H1 (cell line): ENCODE results near the gene GPR176. TPM values are rescaled to one million over a fixed set of nuclear protein-coding genes. Genes with fewer than 3 reads are reported as not detected.

Experiments
- CTCF ChIA-PET: fragments of 300-600 bp; sonication (Branson Sonifier 250); formaldehyde crosslinking; loops from one replicate; lab custom pipeline; 2021; ENCODE audit not compliant: partially characterized antibody; lab: Charles Lee
- POLR2A ChIA-PET: fragments of 300-600 bp; sonication (Branson Sonifier 250); formaldehyde crosslinking; loops from one replicate; lab custom pipeline; 2021; ENCODE audit warnings: inconsistent platforms; ENCODE audit not compliant: partially characterized antibody; lab: Charles Lee
- DNase-seq, 2 experiments: peaks; one replicate each; pipeline versions ENCODE4 v3.0.0 to v3.0.0-alpha.2; 2010 to 2022; ENCODE audit warnings: low spot score in 2 of 2, low read depth in 1 of 2, mixed read lengths in 1 of 2
- FAIRE-seq: peaks from 2 replicates; lab custom pipeline; 2011; peaks lifted over from hg19 to GRCh38; lab: Jason Lieb, UNC
- H2AFZ ChIP-seq: 2 replicates; pipeline ENCODE4 v1.8.1; 2012; ENCODE audit warnings: low read length, inconsistent platforms
- H2AK5ac ChIP-seq: 2 replicates; pipeline ENCODE4 v1.6.1; 2013; ENCODE audit warnings: low read depth, low read length
- H2BK120ac ChIP-seq: replicated peaks from 2 replicates; pipeline ENCODE3; 2013; ENCODE audit warnings: low read depth, low read length, inconsistent platforms
- H2BK12ac ChIP-seq: 2 replicates; pipeline ENCODE4 v1.6.1; 2013; ENCODE audit warnings: low read depth, low read length
- H2BK15ac ChIP-seq: 2 replicates; pipeline ENCODE4 v1.6.1; 2013; ENCODE audit warnings: low read length
- H2BK20ac ChIP-seq: 2 replicates; pipeline ENCODE4 v1.6.1; 2013; ENCODE audit warnings: low read length
- H2BK5ac ChIP-seq: 2 replicates; pipeline ENCODE4 v1.6.1; 2013; ENCODE audit warnings: low read depth, low read length
- H3K14ac ChIP-seq: 2 replicates; pipeline ENCODE4 v1.6.1; 2013; ENCODE audit warnings: inconsistent platforms; ENCODE audit not compliant: insufficient read length
- H3K18ac ChIP-seq: 2 replicates; pipeline ENCODE4 v1.6.1; 2013; ENCODE audit warnings: low read length; ENCODE audit errors: extremely low read depth
- H3K23ac ChIP-seq: 2 replicates; pipeline ENCODE4 v1.6.1; 2013; ENCODE audit warnings: inconsistent platforms; ENCODE audit not compliant: insufficient read length
- H3K23me2 ChIP-seq: 2 replicates; pipeline ENCODE4 v1.6.1; 2013; ENCODE audit warnings: low read depth, low read length
- H3K27ac ChIP-seq: 2 replicates; pipeline ENCODE4 v1.6.1; 2011; ENCODE audit warnings: low read depth, low read length, inconsistent platforms
- H3K27me3 ChIP-seq, 4 experiments: replicated peaks in 1 of 4; 1 replicate in 1 of 4; 2 replicates in 3 of 4; pipeline versions ENCODE4 v1.6.1 to v1.8.1; 2011 to 2013; ENCODE audit warnings: low read length in 3 of 4, mild to moderate bottlenecking in 3 of 4, inconsistent platforms in 2 of 4, mixed read lengths in 2 of 4, moderate library complexity in 1 of 4; ENCODE audit not compliant: control insufficient read depth in 3 of 4, insufficient read depth in 3 of 4; ENCODE audit errors: extremely low read depth in 1 of 4
- H3K36me3 ChIP-seq, 4 experiments: 2 replicates each; pipeline versions ENCODE4 v1.6.1 to v1.8.1; 2011 to 2013; ENCODE audit warnings: mild to moderate bottlenecking in 4 of 4, low read length in 3 of 4, moderate library complexity in 2 of 4, control low read depth in 1 of 4, inconsistent platforms in 1 of 4; ENCODE audit not compliant: insufficient read depth in 4 of 4, control insufficient read depth in 2 of 4
- H3K4ac ChIP-seq: replicated peaks from 2 replicates; pipeline ENCODE3; 2013; ENCODE audit warnings: low read length, low read depth, mixed read lengths, inconsistent platforms; ENCODE audit not compliant: insufficient read length
- H3K4me1 ChIP-seq, 4 experiments: replicated peaks in 1 of 4; 1 replicate in 1 of 4; 2 replicates in 3 of 4; pipeline versions ENCODE4 v1.6.1 to v1.8.1; 2011 to 2013; ENCODE audit warnings: low read length in 3 of 4, inconsistent platforms in 2 of 4, mixed read lengths in 1 of 4; ENCODE audit not compliant: insufficient read depth in 4 of 4, control insufficient read depth in 3 of 4
- H3K4me2 ChIP-seq, 2 experiments: 2 replicates each; pipeline versions ENCODE4 v1.6.1 to v1.8.1; 2011 to 2013; ENCODE audit warnings: low read depth in 2 of 2, low read length in 2 of 2, control low read depth in 1 of 2, inconsistent platforms in 1 of 2, mild to moderate bottlenecking in 1 of 2; ENCODE audit not compliant: insufficient read depth in 1 of 2
- H3K4me3 ChIP-seq, 4 experiments: fragments of 200-600, 300-600 bp in 1 of 4; sonication (generic), shearing (Covaris generic), sonication (Bioruptor Twin) in 1 of 4; 2 replicates each; pipeline versions ENCODE4 v1.5.1 to v1.8.1; 2011 to 2016; ENCODE audit warnings: low read length in 4 of 4, low read depth in 3 of 4, control low read depth in 2 of 4, inconsistent platforms in 2 of 4, mild to moderate bottlenecking in 2 of 4, mixed read lengths in 1 of 4, moderate library complexity in 1 of 4; ENCODE audit not compliant: insufficient read depth in 2 of 4; ENCODE audit errors: extremely low read depth in 1 of 4
- H3K56ac ChIP-seq: replicated peaks from 2 replicates; pipeline ENCODE3; 2013; ENCODE audit warnings: low read depth, mild to moderate bottlenecking, mixed read lengths, low read length, inconsistent platforms; ENCODE audit not compliant: insufficient read length
- H3K79me1 ChIP-seq: 2 replicates; pipeline ENCODE4 v1.6.1; 2013; ENCODE audit warnings: low read depth, low read length, control low read depth
- H3K79me2 ChIP-seq, 2 experiments: 2 replicates each; pipeline versions ENCODE4 v1.6.1 to v1.8.1; 2012 to 2013; ENCODE audit warnings: low read length in 2 of 2, mild to moderate bottlenecking in 2 of 2, inconsistent platforms in 1 of 2; ENCODE audit not compliant: insufficient read depth in 2 of 2, control insufficient read depth in 1 of 2
- H3K9ac ChIP-seq, 4 experiments: replicated peaks in 1 of 4; 1 replicate in 1 of 4; 2 replicates in 3 of 4; pipeline versions ENCODE4 v1.6.1 to v1.8.1; 2011 to 2013; ENCODE audit warnings: low read depth in 3 of 4, low read length in 3 of 4, control low read depth in 2 of 4, mild to moderate bottlenecking in 2 of 4, moderate library complexity in 2 of 4, inconsistent platforms in 1 of 4; ENCODE audit errors: extremely low read depth in 1 of 4
- H3K9me3 ChIP-seq, 2 experiments: 2 replicates each; pipeline versions ENCODE4 v1.6.1 to v1.8.1; 2012 to 2013; ENCODE audit warnings: mild to moderate bottlenecking in 2 of 2, moderate library complexity in 2 of 2, control low read depth in 1 of 2, inconsistent platforms in 1 of 2, low read depth in 1 of 2, low read length in 1 of 2, mixed read lengths in 1 of 2; ENCODE audit not compliant: insufficient read depth in 2 of 2
- H4K20me1 ChIP-seq, 2 experiments: replicated peaks in 1 of 2; 2 replicates each; pipeline versions ENCODE3 to v1.8.1; 2011 to 2013; ENCODE audit warnings: inconsistent platforms in 2 of 2, low read length in 2 of 2, mild to moderate bottlenecking in 1 of 2; ENCODE audit not compliant: insufficient read depth in 2 of 2, control insufficient read depth in 1 of 2
- H4K5ac ChIP-seq: 2 replicates; pipeline ENCODE4 v1.6.1; 2013; ENCODE audit warnings: low read length, low read depth, mixed read lengths, inconsistent platforms; ENCODE audit not compliant: insufficient read length
- H4K8ac ChIP-seq: 2 replicates; pipeline ENCODE4 v1.8.0; 2013; ENCODE audit warnings: mild to moderate bottlenecking, moderate library complexity, low read length, inconsistent platforms; ENCODE audit not compliant: insufficient read depth; ENCODE audit errors: extremely low read depth
- H4K91ac ChIP-seq: replicated peaks from 2 replicates; pipeline ENCODE3; 2013; ENCODE audit warnings: low read length, mixed read lengths, inconsistent platforms; ENCODE audit not compliant: insufficient read length
- CBX5 ChIP-seq: fragments of 300-800, 300-1000 bp; sonication (generic); IDR thresholded peaks from 2 replicates; pipeline ENCODE4 v1.7.1; 2016; ENCODE audit warnings: antibody characterized with exemption, low read length, low read depth
- CTCF ChIP-seq, 3 experiments: IDR thresholded peaks; 1 replicate in 2 of 3; 2 replicates in 1 of 3; pipeline versions ENCODE4 v1.5.1 to v1.6.1; 2011; ENCODE audit warnings: low read length in 3 of 3, mild to moderate bottlenecking in 3 of 3, inconsistent platforms in 2 of 3, low read depth in 1 of 3, moderate library complexity in 1 of 3; ENCODE audit not compliant: insufficient read depth in 1 of 3; ENCODE audit errors: control extremely low read depth in 1 of 3
- EP300 ChIP-seq, 2 experiments: IDR thresholded peaks; 1 replicate in 1 of 2; 2 replicates in 1 of 2; pipeline ENCODE4 v1.6.1; 2011 to 2012; ENCODE audit warnings: low read depth in 2 of 2, low read length in 2 of 2, mild to moderate bottlenecking in 2 of 2, borderline replicate concordance in 1 of 2, inconsistent platforms in 1 of 2, moderate library complexity in 1 of 2
- FOSL1 ChIP-seq: IDR thresholded peaks from 2 replicates; pipeline ENCODE4 v1.6.1; 2011; ENCODE audit warnings: mild to moderate bottlenecking, low read depth, low read length, moderate library complexity; ENCODE audit not compliant: insufficient read depth
- KDM1A ChIP-seq: fragments of 200-600, 300-600 bp; sonication (generic); IDR thresholded peaks from 2 replicates; pipeline ENCODE4 v1.7.1; 2016; ENCODE audit warnings: mild to moderate bottlenecking, low read length, borderline replicate concordance
- NANOG ChIP-seq: IDR thresholded peaks from 2 replicates; pipeline ENCODE4 v1.6.1; 2011; ENCODE audit warnings: low read length, low read depth, mild to moderate bottlenecking, inconsistent platforms; ENCODE audit not compliant: insufficient read depth, poor library complexity, severe bottlenecking
- SIRT6 ChIP-seq: IDR thresholded peaks from one replicate; pipeline ENCODE4 v1.7.1; 2012; ENCODE audit warnings: low read length, inconsistent platforms
- SIX5 ChIP-seq: IDR thresholded peaks from 2 replicates; pipeline ENCODE4 v1.6.1; 2011; ENCODE audit warnings: mild to moderate bottlenecking, low read depth, low read length
- SUZ12 ChIP-seq: fragments of 200-600 bp; sonication (generic); IDR thresholded peaks from 2 replicates; pipeline ENCODE4 v1.6.1; 2012; ENCODE audit warnings: mild to moderate bottlenecking, inconsistent platforms, low read length, moderate library complexity, mixed read lengths
- TCF12 ChIP-seq: IDR thresholded peaks from 2 replicates; pipeline ENCODE4 v1.6.1; 2011; ENCODE audit warnings: low read depth, mild to moderate bottlenecking, low read length
- ZNF274 ChIP-seq: IDR thresholded peaks from 2 replicates; pipeline ENCODE4 v1.7.0; 2012; ENCODE audit warnings: low read length, borderline replicate concordance; ENCODE audit errors: extremely low read depth
- WGBS, 2 experiments: shearing (Covaris generic) in 1 of 2; methylation state at CpG; one replicate each; pipeline versions ENCODE4 v1.1.6 to v1.1.7; 2013 to 2015; ENCODE audit warnings: low lambda C conversion rate in 2 of 2, mixed read lengths in 2 of 2, inconsistent platforms in 1 of 2, low coverage in 1 of 2, missing lambda C conversion rate in 1 of 2; ENCODE audit not compliant: insufficient replicate concordance in 2 of 2, insufficient coverage in 1 of 2, insufficient read length in 1 of 2; ENCODE audit errors: extremely low coverage in 1 of 2, missing lambda C conversion rate in 1 of 2; 5-methylcytosine and 5-hydroxymethylcytosine counted together
- polyA plus RNA-seq, 7 experiments: library from polyadenylated mRNA; depleted of rRNA in 3 of 7; stranded (reverse) in 5 of 7; unstranded in 2 of 7; fragments of >200 nt in 5 of 7; fragments of 200-250 nt in 2 of 7; gene quantifications; 1 replicate in 5 of 7; 2 replicates in 1 of 7; 4 replicates in 1 of 7; pipeline versions ENCODE4 v1.2.1 to v1.2.3, GENCODE V29; 2011 to 2013; ENCODE audit warnings: missing spikeins in 2 of 7, mixed read lengths in 2 of 7
- total RNA-seq: library from RNA; stranded (reverse); fragmentation: NEBNext Ultra II Directional; extraction: Animal tissue kit (Norgen Biotek cat#: 25700); gene quantifications from 2 replicates; pipeline ENCODE4 v1.2.1, GENCODE V29; 2021

GPR176 gene
- total and polyA plus RNA-seq, 2 of the 8 experiments (the other 6 are each of a cell fraction or from before 2014, with no cell fraction given), result 190 to 281 TPM

GRCh38 chr15:39896101-39896500 lies 24.0 kb downstream of the GPR176 start:
- H3K56ac ChIP-seq, result no peak overlapping the region
- H3K23me2 ChIP-seq, result no peaks in the 10 kb centered on the region
- peaks cover 5 to 78% of the 10 kb centered on the region in 2 experiments; a peak in 3 of 4 replicates for H3K79me2 ChIP-seq
- H3K27ac ChIP-seq, result no peak overlapping the region
- no peak overlapping the region for H2AK5ac ChIP-seq
- H2BK120ac ChIP-seq, result no peak overlapping the region
- H2BK12ac ChIP-seq, result no peak overlapping the region
- H3K4ac ChIP-seq, result no peak overlapping the region
- peaks cover 4 to 24% (median 14%) of the 10 kb centered on the region in 4 experiments for H3K4me1 ChIP-seq
- no peak overlapping the region for H4K5ac ChIP-seq
- H3K9ac ChIP-seq, result no peak overlapping the region
- FAIRE-seq, result no peak
- H4K91ac ChIP-seq, result no peak overlapping the region
- 100% methylated on average over 1 of the region's 1 CpG; no CpG with 5 or more reads in 1 of the 2 experiments for WGBS, 2 experiments
- no peak overlapping the region for H3K4me2 ChIP-seq
- ChIA-PET CTCF (interaction anchor here (0.7 to 0.9 kb wide), 2 partner anchors 8 to 21 kb away, joined by 3 to 4 read pairs; no protein-coding TSS in a partner anchor), POLR2A (interaction anchor here (1.0 to 2.0 kb wide), 5 partner anchors 8 to 113 kb away, joined by 4 to 10 read pairs (median 5); partner anchors contain the start of gene FSIP1)
- no peak overlapping the region for H3K14ac ChIP-seq
- H3K18ac ChIP-seq, result no peak overlapping the region
- no peak overlapping the region for H2BK20ac ChIP-seq
- no peak overlapping the region for H2AFZ ChIP-seq
- H3K23ac ChIP-seq, result no peak overlapping the region
- H3K27me3 ChIP-seq, result no peaks in the 10 kb centered on the region
- H4K20me1 ChIP-seq, result no peaks in the 10 kb centered on the region
- H3K79me1 ChIP-seq, result peaks cover 11% of the 10 kb centered on the region
- no peak overlapping the region for H3K4me3 ChIP-seq
- no peak overlapping the region for H4K8ac ChIP-seq
- no peak overlapping the region for H2BK15ac ChIP-seq
- no peak for DNase-seq
- peaks cover 0 to 6% of the 10 kb centered on the region in 2 experiments; a peak in 1 of 4 replicates for H3K9me3 ChIP-seq
- no peak overlapping the region for H2BK5ac ChIP-seq
- peaks cover 0 to 19% (median 6%) of the 10 kb centered on the region in 4 experiments; a peak in 4 of 8 replicates for H3K36me3 ChIP-seq
- TF ChIP-seq NANOG (no peak), SUZ12 (no peak), CBX5 (no peak), FOSL1 (no peak), CTCF (IDR thresholded peaks at IDR 0.05; ENCODE audit: control extremely low read depth in 1 of 3, insufficient read depth in 1 of 3, low read depth in 1 of 3, low read length in 3 of 3) (no peak), KDM1A (no peak), ZNF274 (no peak), SIX5 (no peak), EP300 (IDR thresholded peaks at IDR 0.05; ENCODE audit: borderline replicate concordance in 1 of 2, low read depth in 2 of 2, low read length in 2 of 2) (no peak), TCF12 (no peak), SIRT6 (no peak)
